Liver (tissue), 9 donors: Measurements from ENCODE around the gene CEP170. TPM values are rescaled to one million over a fixed set of nuclear protein-coding genes. Genes with fewer than 3 reads are reported as not detected.

Source experiments
- DNase-seq: peaks from one replicate; pipeline ENCODE4 v3.0.0-alpha.2; 2017; ENCODE audit warnings: low spot score
- H3K27ac ChIP-seq, 2 donors: one replicate each; pipeline ENCODE4 v1.7.0; 2013; ENCODE audit warnings: inconsistent platforms in 2 of 2, low read length in 2 of 2, control low read depth in 1 of 2, low read depth in 1 of 2, mild to moderate bottlenecking in 1 of 2
- H3K27me3 ChIP-seq, 4 donors: one replicate each; pipeline versions ENCODE4 v1.6.1 to v1.7.0; 2013; ENCODE audit warnings: low read length in 3 of 4, inconsistent platforms in 1 of 4, mild to moderate bottlenecking in 1 of 4, moderate library complexity in 1 of 4; ENCODE audit not compliant: control insufficient read depth in 4 of 4, insufficient read depth in 4 of 4
- H3K36me3 ChIP-seq, 4 donors: one replicate each; pipeline versions ENCODE4 v1.6.1 to v1.7.0; 2013; ENCODE audit warnings: low read length in 3 of 4, mild to moderate bottlenecking in 3 of 4, low read depth in 1 of 4, moderate library complexity in 1 of 4; ENCODE audit not compliant: control insufficient read depth in 4 of 4, insufficient read depth in 3 of 4
- H3K4me1 ChIP-seq, 4 donors: one replicate each; pipeline versions ENCODE4 v1.6.1 to v1.7.0; 2013; ENCODE audit warnings: low read length in 3 of 4, mild to moderate bottlenecking in 3 of 4, moderate library complexity in 1 of 4; ENCODE audit not compliant: control insufficient read depth in 4 of 4, insufficient read depth in 4 of 4
- H3K4me3 ChIP-seq, 3 donors: one replicate each; pipeline versions ENCODE4 v1.6.1 to v1.7.0; 2013; ENCODE audit warnings: low read length in 3 of 3, control low read depth in 1 of 3, low read depth in 1 of 3, mild to moderate bottlenecking in 1 of 3
- H3K9ac ChIP-seq, 2 donors: one replicate each; pipeline ENCODE4 v1.7.0; 2013; ENCODE audit warnings: low read length in 2 of 2, mild to moderate bottlenecking in 2 of 2, moderate library complexity in 2 of 2, control low read depth in 1 of 2, low read depth in 1 of 2
- H3K9me3 ChIP-seq, 4 donors: one replicate each; pipeline versions ENCODE4 v1.6.1 to v1.7.0; 2013; ENCODE audit warnings: low read length in 3 of 4; ENCODE audit not compliant: control insufficient read depth in 4 of 4
- ATF3 ChIP-seq: IDR thresholded peaks from 2 replicates; pipeline ENCODE4 v1.6.1; 2016; ENCODE audit warnings: antibody characterized with exemption
- CTCF ChIP-seq: fragments of 150-350 bp; IDR thresholded peaks from 2 replicates; pipeline ENCODE4 v1.5.1; 2017; ENCODE audit warnings: improper control_type of control experiment, low read depth, low read length; ENCODE audit not compliant: missing input control
- EGR1 ChIP-seq, 2 donors: IDR thresholded peaks; 2 replicates each; pipeline ENCODE4 v1.6.1; 2016 to 2018; ENCODE audit warnings: antibody characterized with exemption in 2 of 2, low read depth in 2 of 2
- FOXA1 ChIP-seq: IDR thresholded peaks from 2 replicates; pipeline ENCODE4 v1.6.1; 2016; ENCODE audit warnings: antibody characterized with exemption
- FOXA2 ChIP-seq: IDR thresholded peaks from 2 replicates; pipeline ENCODE4 v1.6.1; 2016; ENCODE audit warnings: antibody characterized with exemption
- GABPA ChIP-seq, 2 donors: IDR thresholded peaks in 1 of 2; conservative IDR thresholded peaks in 1 of 2; 2 replicates each; pipeline ENCODE4 v1.6.1; 2016; ENCODE audit warnings: antibody characterized with exemption in 2 of 2, mild to moderate bottlenecking in 1 of 2, moderate library complexity in 1 of 2
- HNF4A ChIP-seq, 2 donors: conservative IDR thresholded peaks; 2 replicates each; pipeline ENCODE4 v1.6.1; 2016; ENCODE audit warnings: antibody characterized with exemption in 2 of 2, mild to moderate bottlenecking in 2 of 2
- HNF4G ChIP-seq: IDR thresholded peaks from 2 replicates; pipeline ENCODE4 v1.6.1; 2016; ENCODE audit warnings: antibody characterized with exemption
- JUND ChIP-seq, 2 donors: IDR thresholded peaks; 2 replicates each; pipeline ENCODE4 v1.6.1; 2016; ENCODE audit warnings: antibody characterized with exemption in 2 of 2
- MAX ChIP-seq: IDR thresholded peaks from 2 replicates; pipeline ENCODE4 v1.6.1; 2016; ENCODE audit warnings: antibody characterized with exemption
- RAD21 ChIP-seq, 2 donors: IDR thresholded peaks; 2 replicates each; pipeline ENCODE4 v1.6.1; 2016; ENCODE audit warnings: antibody characterized with exemption in 2 of 2, mild to moderate bottlenecking in 2 of 2
- REST ChIP-seq: IDR thresholded peaks from 2 replicates; pipeline ENCODE4 v1.6.1; 2016; ENCODE audit warnings: antibody characterized with exemption, mild to moderate bottlenecking
- RXRA ChIP-seq, 2 donors: IDR thresholded peaks; 2 replicates each; pipeline ENCODE4 v1.6.1; 2017 to 2018; ENCODE audit warnings: antibody characterized with exemption in 2 of 2, mild to moderate bottlenecking in 1 of 2
- YY1 ChIP-seq: IDR thresholded peaks from 2 replicates; pipeline ENCODE4 v1.6.1; 2016; ENCODE audit warnings: antibody characterized with exemption, mild to moderate bottlenecking
- ZBTB33 ChIP-seq: IDR thresholded peaks from 2 replicates; pipeline ENCODE4 v1.6.1; 2016; ENCODE audit warnings: antibody characterized with exemption
- WGBS: extraction: QIAGEN DNeasy Blood & Tissue Kit; methylation state at CpG from one replicate; pipeline ENCODE4 v1.1.7; 2013; 5-methylcytosine and 5-hydroxymethylcytosine counted together
- polyA plus RNA-seq, 2 donors: library from polyadenylated mRNA; stranded (reverse) in 1 of 2; unstranded in 1 of 2; fragments of 200-250 nt in 1 of 2; fragments of >200 nt in 1 of 2; fragmentation: Nextera tagmentation in 1 of 2; extraction: Ambion mirVana in 1 of 2; gene quantifications; one replicate each; pipeline versions ENCODE4 v1.2.1 to v1.2.3, GENCODE V29; 2013 to 2015
- total RNA-seq, 2 donors: library from RNA; depleted of rRNA; stranded (reverse); fragments of >200 nt; gene quantifications; one replicate each; pipeline ENCODE4 v1.2.3, GENCODE V29; 2014
- donor health status: healthy.
- donor health status: healthy.
- donor health status: healthy.
- donor health status: healthy.
- donor health status: healthy.

The CEP170 gene
- total and polyA plus RNA-seq, 4 donors: 5.0 to 21.5 (median 14.9) TPM

GRCh38 chr1:243293941-243294722 is 39.1 kb upstream of the CEP170 start (continued):
- TF ChIP-seq CTCF (no peak), FOXA1 (no peak), HNF4A (conservative IDR thresholded peaks at IDR 0.05) (no peak)

- Histone ChIP-seq H3K27me3 (no peaks in the 10 kb centered on the region), H3K4me3 (no peak overlapping the region), H3K36me3 (peaks cover 1 to 12% (median 3%) of the 10 kb centered on the region in 4 donors), H3K4me1 (no peaks in the 10 kb centered on the region), H3K27ac (no peak overlapping the region), H3K9ac (no peak overlapping the region), H3K9me3 (no peaks in the 10 kb centered on the region)
- 98% methylated on average over 5 of the region's 5 CpGs for WGBS
- TF ChIP-seq YY1 (no peak), EGR1 (IDR thresholded peaks at IDR 0.05; ENCODE audit: low read depth in 2 of 2) (no peak), FOXA2 (no peak), RXRA (IDR thresholded peaks at IDR 0.05) (no peak)
- no peak for DNase-seq
These were observed 37.0 kb upstream of the CEP170 start for GRCh38 chr1:243292117-243292516.

GRCh38 chr1:243291292-243291691 is 36.2 kb upstream of the CEP170 start:
- TF ChIP-seq RXRA (IDR thresholded peaks at IDR 0.05) (no peak), RAD21 (IDR thresholded peaks at IDR 0.05) (no peak), REST (no peak), ATF3 (no peak), HNF4G (no peak), CTCF (no peak), ZBTB33 (no peak), YY1 (no peak), MAX (no peak), EGR1 (IDR thresholded peaks at IDR 0.05; ENCODE audit: low read depth in 2 of 2) (no peak), FOXA2 (no peak), FOXA1 (no peak), JUND (IDR thresholded peaks at IDR 0.05) (no peak), GABPA (IDR thresholded peaks at IDR 0.05 in 1 of 2, conservative IDR thresholded peaks at IDR 0.05 in 1 of 2) (no peak)
- WGBS: 88% methylated on average over 1 of the region's 1 CpG
- H3K27ac ChIP-seq: no peak overlapping the region
- no peak overlapping the region for H3K4me3 ChIP-seq
- peaks cover 1 to 12% (median 4%) of the 10 kb centered on the region in 4 donors for H3K36me3 ChIP-seq
- no peaks in the 10 kb centered on the region for H3K27me3 ChIP-seq
- H3K9ac ChIP-seq: no peak overlapping the region
- H3K4me1 ChIP-seq: no peaks in the 10 kb centered on the region
- DNase-seq: no peak
- H3K9me3 ChIP-seq: no peaks in the 10 kb centered on the region
